Uterus (tissue), 4 donors: ENCODE results near the gene PDE6A. TPM values are rescaled to one million over a fixed set of nuclear protein-coding genes. Genes with fewer than 3 reads are reported as not detected.
"Not testable (repeated sequence)": the region's sequence is repeated elsewhere in the genome, so short reads cannot be mapped to it uniquely, and the experiment has no call there.

ENCODE experiments used
- DNase-seq, 2 donors: peaks; one replicate each; pipeline ENCODE4 v3.0.0-alpha.2; 2019 to 2020
- H3K27ac ChIP-seq, 2 donors: fragments of 200-600 bp; sonication (generic); 1 replicate in 1 of 2; 2 replicates in 1 of 2; pipeline ENCODE4 v1.5.1; 2016 to 2018
- H3K27me3 ChIP-seq, 2 donors: fragments of 200-600 bp; sonication (generic); one replicate each; pipeline ENCODE4 v1.5.1; 2018 to 2019; ENCODE audit warnings: control low read depth in 1 of 2
- H3K36me3 ChIP-seq, 2 donors: fragments of 200-600 bp; sonication (generic); one replicate each; pipeline ENCODE4 v1.5.1; 2019; ENCODE audit warnings: control low read depth in 1 of 2
- H3K4me1 ChIP-seq, 2 donors: fragments of 200-600 bp; sonication (generic); one replicate each; pipeline ENCODE4 v1.5.1; 2018 to 2019; ENCODE audit warnings: control low read depth in 1 of 2
- H3K4me3 ChIP-seq, 2 donors: fragments of 200-600 bp; sonication (generic); 1 replicate in 1 of 2; 2 replicates in 1 of 2; pipeline ENCODE4 v1.5.1; 2018 to 2019; ENCODE audit warnings: mild to moderate bottlenecking in 1 of 2
- H3K9me3 ChIP-seq, 2 donors: fragments of 200-600 bp; sonication (generic); one replicate each; pipeline ENCODE4 v1.5.1; 2019; ENCODE audit warnings: control low read depth in 1 of 2
- POLR2A ChIP-seq, 2 donors: fragments of 450-650 bp; IDR thresholded peaks; one replicate each; pipeline ENCODE4 v1.6.1; 2016; ENCODE audit warnings: antibody characterized with exemption in 2 of 2, mild to moderate bottlenecking in 1 of 2, moderate library complexity in 1 of 2
- intact Hi-C: fragments of 100-400 bp; cut with DNase I; formaldehyde crosslinking; loops from one replicate; pipeline ENCODE4 v1.15.1; 2023; ENCODE audit warnings: low total_unique reads
- total RNA-seq, 4 donors: library from RNA; depleted of rRNA in 3 of 4; stranded (reverse); fragments of >200 nt in 3 of 4; gene quantifications; one replicate each; pipeline versions ENCODE4 v1.1.0 to v1.2.4, GENCODE V29; 2014 to 2023
- TF ChIP-seq, protein P1 (sequence below), 4 experiments: fragments of 200-600 bp in 2 of 4; fragments of 450-650 bp in 2 of 4; sonication (generic) in 2 of 4; IDR thresholded peaks; one replicate each; pipeline ENCODE4 v1.5.1; 2016 to 2019; ENCODE audit warnings: antibody characterized with exemption in 4 of 4, mild to moderate bottlenecking in 2 of 4, moderate library complexity in 1 of 4
- donor health status: DM: yes; HTN: yes; CAD: no.

Gene PDE6A
- total RNA-seq, 4 donors from 2014 or later, result 0.07 TPM; not detected in 3

DNA sequence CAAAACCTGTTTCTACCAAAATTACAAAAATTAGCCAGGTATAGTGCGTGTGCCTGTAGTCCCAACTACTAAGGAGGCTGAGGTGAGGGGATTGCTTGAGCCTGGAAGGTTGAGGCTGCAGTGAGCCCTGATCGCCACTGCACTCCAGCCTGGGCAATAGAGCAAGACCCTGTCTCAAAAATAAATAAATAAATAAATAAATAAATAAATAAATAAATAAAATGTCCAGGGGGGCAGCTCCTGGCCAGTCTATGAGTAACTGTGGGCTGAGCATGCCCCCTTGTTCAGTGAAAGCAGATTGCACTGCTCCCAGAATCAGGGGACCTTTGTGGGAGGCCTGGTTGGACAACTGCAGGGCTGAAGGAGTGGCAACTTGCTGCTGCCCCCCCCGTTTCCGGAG, 62.7 kb downstream of the PDE6A start:
- Histone ChIP-seq H3K27me3 (no peaks in the 10 kb centered on the region), H3K4me1 (no peaks in the 10 kb centered on the region), H3K27ac (no peak overlapping the region), H3K9me3 (no peaks in the 10 kb centered on the region), H3K4me3 (no peak overlapping the region), H3K36me3 (no peaks in the 10 kb centered on the region)
- intact Hi-C loops, result no loop called here
- TF ChIP-seq POLR2A (IDR thresholded peaks at IDR 0.05), result no peak
- TF ChIP-seq, protein P1, sequence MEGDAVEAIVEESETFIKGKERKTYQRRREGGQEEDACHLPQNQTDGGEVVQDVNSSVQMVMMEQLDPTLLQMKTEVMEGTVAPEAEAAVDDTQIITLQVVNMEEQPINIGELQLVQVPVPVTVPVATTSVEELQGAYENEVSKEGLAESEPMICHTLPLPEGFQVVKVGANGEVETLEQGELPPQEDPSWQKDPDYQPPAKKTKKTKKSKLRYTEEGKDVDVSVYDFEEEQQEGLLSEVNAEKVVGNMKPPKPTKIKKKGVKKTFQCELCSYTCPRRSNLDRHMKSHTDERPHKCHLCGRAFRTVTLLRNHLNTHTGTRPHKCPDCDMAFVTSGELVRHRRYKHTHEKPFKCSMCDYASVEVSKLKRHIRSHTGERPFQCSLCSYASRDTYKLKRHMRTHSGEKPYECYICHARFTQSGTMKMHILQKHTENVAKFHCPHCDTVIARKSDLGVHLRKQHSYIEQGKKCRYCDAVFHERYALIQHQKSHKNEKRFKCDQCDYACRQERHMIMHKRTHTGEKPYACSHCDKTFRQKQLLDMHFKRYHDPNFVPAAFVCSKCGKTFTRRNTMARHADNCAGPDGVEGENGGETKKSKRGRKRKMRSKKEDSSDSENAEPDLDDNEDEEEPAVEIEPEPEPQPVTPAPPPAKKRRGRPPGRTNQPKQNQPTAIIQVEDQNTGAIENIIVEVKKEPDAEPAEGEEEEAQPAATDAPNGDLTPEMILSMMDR (IDR thresholded peaks at IDR 0.05), result no peak
- no peak for DNase-seq

DNA sequence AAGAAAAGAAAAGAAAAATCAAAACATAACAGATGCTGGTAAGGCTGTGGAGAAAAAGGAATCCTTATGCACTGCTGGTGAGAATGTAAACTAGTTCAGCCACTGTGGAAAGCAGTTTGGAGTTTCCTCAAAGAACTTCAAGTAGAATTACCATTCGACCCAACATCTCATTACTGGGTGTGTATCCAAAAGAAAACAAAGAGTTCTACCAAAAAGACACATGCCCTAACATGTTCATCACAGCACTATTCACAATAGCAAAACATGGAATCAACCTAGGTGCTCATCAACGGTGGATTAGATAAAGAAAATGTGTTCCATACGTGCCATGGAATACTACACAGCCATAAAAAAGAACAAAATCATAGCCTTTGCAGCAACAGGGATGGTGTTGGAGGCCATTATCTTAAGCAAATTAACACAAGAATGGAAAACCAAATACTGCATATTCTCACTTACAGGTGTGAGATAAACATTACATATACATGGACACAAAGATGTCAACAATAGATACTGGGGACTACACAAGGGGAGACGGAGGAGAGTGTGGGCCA, 63.4 kb downstream of the PDE6A start:
- no peak for DNase-seq
- intact Hi-C loops, result no loop called here

DNA sequence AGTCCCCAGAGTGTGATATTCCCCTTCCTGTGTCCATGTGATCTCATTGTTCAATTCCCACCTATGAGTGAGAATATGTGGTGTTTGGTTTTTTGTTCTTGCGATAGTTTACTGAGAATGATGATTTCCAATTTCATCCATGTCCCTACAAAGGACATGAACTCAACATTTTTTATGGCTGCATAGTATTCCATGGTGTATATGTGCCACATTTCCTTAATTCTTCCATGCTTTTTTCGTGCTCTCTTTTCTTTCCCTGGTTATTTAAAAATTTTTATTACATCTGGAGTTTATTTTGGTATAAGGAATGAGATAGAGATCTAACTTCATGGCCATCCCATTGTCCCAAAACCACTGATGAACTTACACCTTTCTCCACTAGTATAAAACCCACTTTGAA, 65.0 kb downstream of the PDE6A start:
- intact Hi-C loops, H3K4me1 ChIP-seq: not testable (repeated sequence)

More for the DNA sequence above, 63.4 kb downstream of the PDE6A start:
- Histone ChIP-seq H3K27ac (no peak overlapping the region), H3K36me3 (no peaks in the 10 kb centered on the region), H3K9me3 (no peaks in the 10 kb centered on the region), H3K4me1 (no peaks in the 10 kb centered on the region), H3K27me3 (no peaks in the 10 kb centered on the region), H3K4me3 (no peak overlapping the region)
- no peak for TF ChIP-seq POLR2A (IDR thresholded peaks at IDR 0.05)

DNA sequence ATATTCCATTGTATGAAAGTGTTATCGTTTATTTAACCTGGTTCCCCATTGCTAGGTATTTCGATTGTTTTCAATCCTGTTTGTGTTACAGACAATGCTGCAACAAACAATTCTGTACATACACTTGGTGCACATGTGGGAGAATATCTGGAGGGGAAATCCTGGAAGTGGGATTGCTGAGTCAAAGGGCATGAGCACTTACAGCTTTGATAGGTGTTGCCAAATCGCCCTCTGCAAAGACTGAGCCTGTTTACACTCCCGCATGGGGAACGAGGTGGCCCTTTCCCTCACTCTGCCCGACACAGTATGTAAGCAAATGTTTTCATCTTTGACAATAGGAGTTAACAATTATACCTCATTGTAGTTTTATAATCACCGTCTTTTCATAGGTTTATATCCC, 66.2 kb downstream of the PDE6A start:
- H3K4me1 ChIP-seq, result no peaks in the 10 kb centered on the region
- no peak overlapping the region for H3K27ac ChIP-seq
- H3K36me3 ChIP-seq, result no peaks in the 10 kb centered on the region
- TF ChIP-seq, protein P1 (IDR thresholded peaks at IDR 0.05), result no peak
- no peak for TF ChIP-seq POLR2A (IDR thresholded peaks at IDR 0.05)
- no peak overlapping the region for H3K4me3 ChIP-seq
- H3K9me3 ChIP-seq, result no peaks in the 10 kb centered on the region
- no peaks in the 10 kb centered on the region for H3K27me3 ChIP-seq
- intact Hi-C loops, result no loop called here
- DNase-seq, result no peak

More for the DNA sequence above, 65.0 kb downstream of the PDE6A start:
- H3K4me3 ChIP-seq, H3K27me3 ChIP-seq, DNase-seq, H3K9me3 ChIP-seq, H3K36me3 ChIP-seq, H3K27ac ChIP-seq: not testable (repeated sequence)

DNA sequence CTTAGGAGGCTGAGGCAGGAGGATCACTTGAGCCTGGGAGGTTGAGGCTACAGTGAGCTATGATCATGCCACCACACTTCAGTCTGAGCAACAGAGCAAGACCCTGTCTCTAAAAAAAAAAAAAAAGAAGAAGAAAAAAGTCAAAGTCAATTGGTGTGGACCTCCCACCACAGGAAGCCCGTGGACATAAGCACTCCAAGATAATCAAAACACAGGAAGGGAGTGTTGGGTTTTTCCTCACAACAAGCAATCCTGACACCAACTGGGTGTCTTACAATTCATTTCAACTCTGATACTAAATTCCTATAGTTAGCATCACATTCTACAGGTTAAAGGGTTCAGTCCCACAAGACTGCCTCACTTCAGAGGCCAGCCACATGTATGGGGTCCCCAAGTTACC, 70.7 kb downstream of the PDE6A start:
- TF ChIP-seq, protein P1 (IDR thresholded peaks at IDR 0.05), result no peak
- no peak for TF ChIP-seq POLR2A (IDR thresholded peaks at IDR 0.05)
- intact Hi-C loops, result no loop called here

DNA sequence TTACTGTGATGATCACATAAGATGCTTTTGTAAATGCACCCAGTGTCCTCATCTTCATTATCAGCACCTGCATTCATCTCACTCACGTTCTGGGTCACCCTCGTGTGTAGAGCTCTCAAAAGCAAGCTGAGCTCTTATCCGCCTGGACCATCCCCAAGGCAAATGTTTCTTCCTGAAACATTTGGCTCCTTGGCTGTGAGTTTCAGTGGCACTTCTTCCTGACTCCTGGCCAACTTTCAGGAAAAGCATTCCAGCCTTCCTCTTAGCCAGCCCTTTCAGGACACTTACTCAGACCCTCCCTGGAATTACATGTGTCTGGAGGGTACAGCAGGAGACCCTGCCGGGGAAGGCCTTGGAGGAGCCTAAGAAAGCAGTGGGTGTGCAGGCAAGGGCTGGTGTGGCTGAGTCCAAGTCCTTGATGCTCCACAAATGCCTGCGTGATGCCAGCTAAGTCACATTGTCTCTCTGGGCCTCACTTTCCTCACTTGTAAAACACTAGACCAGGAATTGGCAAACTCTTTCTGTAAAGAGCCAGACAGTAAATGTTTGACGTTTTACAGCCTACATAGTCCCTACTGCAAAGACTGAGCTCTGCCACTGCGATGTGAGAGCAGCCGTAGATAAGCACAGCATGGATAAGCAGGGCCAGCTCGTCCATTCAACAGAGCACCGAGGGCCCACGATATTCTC, 72.1 kb downstream of the PDE6A start:
- Histone ChIP-seq H3K27me3 (no peaks in the 10 kb centered on the region), H3K9me3 (no peaks in the 10 kb centered on the region), H3K4me1 (no peaks in the 10 kb centered on the region), H3K4me3 (no peak overlapping the region), H3K36me3 (no peaks in the 10 kb centered on the region), H3K27ac (no peak overlapping the region)
- DNase-seq, result no peak
- TF ChIP-seq, protein P1 (IDR thresholded peaks at IDR 0.05), result no peak
- TF ChIP-seq POLR2A (IDR thresholded peaks at IDR 0.05), result no peak
- intact Hi-C loops, result no loop called here

More for the DNA sequence above, 70.7 kb downstream of the PDE6A start:
- no peaks in the 10 kb centered on the region for H3K9me3 ChIP-seq
- no peaks in the 10 kb centered on the region for H3K36me3 ChIP-seq
- no peak overlapping the region for H3K4me3 ChIP-seq
- H3K27me3 ChIP-seq, result no peaks in the 10 kb centered on the region
- H3K4me1 ChIP-seq, result no peaks in the 10 kb centered on the region
- H3K27ac ChIP-seq, result no peak overlapping the region
- no peak for DNase-seq
